Measurements from ENCODE around the gene FZD8. TPM values are rescaled to one million over a fixed set of nuclear protein-coding genes. Genes with fewer than 3 reads are reported as not detected.
A peak's percentile ranks its signal among the peaks of the same experiment; 100 is the strongest.

The FZD8 gene
- total and polyA plus RNA-seq, 2 experiments from 2014 or later = 0.39 to 25.5 TPM

DNA sequence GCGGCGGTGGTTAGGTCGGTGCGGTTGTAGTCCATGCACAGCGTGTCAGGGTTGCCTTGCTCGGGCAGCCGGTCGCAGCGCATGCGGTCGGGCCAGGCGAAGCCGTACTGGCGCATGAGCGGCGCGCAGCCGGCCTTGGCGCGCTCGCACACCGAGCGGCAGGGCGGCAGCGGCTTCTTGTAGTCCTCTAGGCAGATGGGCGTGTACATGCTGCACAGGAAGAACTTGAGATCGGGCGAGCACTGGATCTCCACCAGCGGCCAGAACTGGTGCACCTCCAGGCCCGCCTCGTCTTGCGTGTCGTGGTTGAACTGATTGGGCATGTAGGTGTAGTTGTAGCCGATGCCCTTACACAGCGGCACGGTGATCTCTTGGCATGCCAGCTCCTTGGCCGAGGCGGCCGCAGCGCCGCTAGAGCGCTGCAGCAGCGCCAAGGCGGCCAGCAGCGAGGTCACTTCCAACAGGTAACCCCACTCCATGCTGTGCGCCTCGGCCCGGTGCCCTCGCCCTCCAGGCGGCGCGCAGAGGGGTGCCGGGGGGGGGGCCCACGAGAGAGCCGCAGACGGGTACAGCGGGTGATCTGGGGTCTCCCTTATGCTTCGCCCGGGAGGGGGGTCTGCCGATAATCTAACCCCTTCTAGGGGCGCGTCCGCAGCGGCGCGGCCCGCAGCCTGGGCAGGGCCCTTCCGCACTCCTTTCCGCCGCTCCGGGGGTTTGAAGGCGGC, 983 bp downstream of the FZD8 start:
- Histone ChIP-seq H3F3A (ENCODE audit: insufficient read depth) (peaks cover 25% of the 10 kb centered on the region), H3K9ac (peak overlapping the region; percentile 70), H2AFZ (peak overlapping the region; percentile 95), H3K79me2 (ENCODE audit: insufficient read depth) (peaks cover 25% of the 10 kb centered on the region), H3K4me2 (ENCODE audit: unreplicated experiment) (peak overlapping the region; percentile 99), H4K20me1 (ENCODE audit: insufficient read depth) (no peaks in the 10 kb centered on the region), H3K9me3 (ENCODE audit: low read depth) (no peaks in the 10 kb centered on the region), H3K27me3 (replicated peaks; ENCODE audit: insufficient read depth) (no peaks in the 10 kb centered on the region), H3K9me2 (ENCODE audit: insufficient read depth) (no peaks in the 10 kb centered on the region), H3K27ac (peak overlapping the region; percentile 40), H3K4me1 (ENCODE audit: insufficient read depth) (peaks cover 4% of the 10 kb centered on the region), H3K4me3 (peak overlapping the region; percentile 78), H3K36me3 (ENCODE audit: low read depth) (0 out of 2 replicates have a peak, but pooled peaks cover 5% of the 10 kb centered on the region)
- peak; percentile 94 for DNase-seq
- TF ChIP-seq EZH2 (IDR thresholded peaks at IDR 0.05; ENCODE audit: insufficient read depth, poor library complexity, severe bottlenecking) = no peak
- TF ChIP-seq EZH2phosphoT487 (IDR thresholded peaks at IDR 0.05; ENCODE audit: insufficient read depth, low read depth) = no peak
- 1 to 2% methylated on average over 49 to 59 of the region's 72 CpGs for WGBS, 2 experiments (ENCODE audit: low coverage in 1 of 2, low lambda C conversion rate in 2 of 2, missing lambda C conversion rate in 2 of 2)
- in situ Hi-C loops (cut with MboI) = loop anchor here (10.0 to 25.0 kb wide), 2 partner anchors 271 to 854 kb away; no protein-coding TSS in a partner anchor

DNA sequence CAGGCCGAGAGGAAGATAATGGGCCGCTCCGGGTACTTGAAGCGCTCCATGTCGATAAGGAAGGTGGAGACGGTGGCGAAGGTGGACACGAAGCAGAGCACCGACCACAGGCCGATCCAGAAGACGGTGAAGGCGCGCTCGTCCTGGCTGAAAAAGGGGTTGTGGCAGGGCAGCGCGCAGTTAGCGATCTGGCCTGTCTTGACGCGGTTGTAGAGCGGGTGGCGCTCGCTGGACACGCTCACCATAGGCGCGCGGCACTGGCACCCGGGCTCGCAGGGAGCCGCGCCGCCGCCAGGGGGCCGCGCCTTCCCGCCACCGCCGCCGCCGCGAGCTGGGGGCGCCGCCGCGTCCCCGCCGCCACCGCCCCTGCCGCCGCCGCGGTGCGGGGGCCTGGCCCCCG, 1.6 kb downstream of the FZD8 start:
- H3K9me3 ChIP-seq (ENCODE audit: low read depth) = no peaks in the 10 kb centered on the region
- H2AFZ ChIP-seq = no peak overlapping the region
- 2 to 3% methylated on average over 32 to 35 of the region's 53 CpGs for WGBS, 2 experiments (ENCODE audit: low coverage in 1 of 2, low lambda C conversion rate in 2 of 2, missing lambda C conversion rate in 2 of 2)
- in situ Hi-C loops (cut with MboI) = loop anchor here (10.0 to 25.0 kb wide), 2 partner anchors 272 to 854 kb away; no protein-coding TSS in a partner anchor
- peak overlapping the region; percentile 48 for H3K4me2 ChIP-seq (ENCODE audit: unreplicated experiment)
- TF ChIP-seq EZH2phosphoT487 (IDR thresholded peaks at IDR 0.05; ENCODE audit: insufficient read depth, low read depth) = no peak
- TF ChIP-seq EZH2 (IDR thresholded peaks at IDR 0.05; ENCODE audit: insufficient read depth, poor library complexity, severe bottlenecking) = no peak
- H3K79me2 ChIP-seq (ENCODE audit: insufficient read depth) = peaks cover 25% of the 10 kb centered on the region
- H3K27me3 ChIP-seq (replicated peaks; ENCODE audit: insufficient read depth) = no peaks in the 10 kb centered on the region
- H3F3A ChIP-seq (ENCODE audit: insufficient read depth) = peaks cover 30% of the 10 kb centered on the region
- no peaks in the 10 kb centered on the region for H4K20me1 ChIP-seq (ENCODE audit: insufficient read depth)
- H3K4me3 ChIP-seq = peak overlapping the region; percentile 73
- no peak overlapping the region for H3K27ac ChIP-seq
- H3K9me2 ChIP-seq (ENCODE audit: insufficient read depth) = no peaks in the 10 kb centered on the region
- peak overlapping the region; percentile 42; the same call in 1 of the 2 replicates for H3K9ac ChIP-seq
- H3K36me3 ChIP-seq (ENCODE audit: low read depth) = 0 out of 2 replicates have a peak, but pooled peaks cover 5% of the 10 kb centered on the region
- H3K4me1 ChIP-seq (ENCODE audit: insufficient read depth) = peaks cover 4% of the 10 kb centered on the region
- DNase-seq = peak; percentile 91

DNA sequence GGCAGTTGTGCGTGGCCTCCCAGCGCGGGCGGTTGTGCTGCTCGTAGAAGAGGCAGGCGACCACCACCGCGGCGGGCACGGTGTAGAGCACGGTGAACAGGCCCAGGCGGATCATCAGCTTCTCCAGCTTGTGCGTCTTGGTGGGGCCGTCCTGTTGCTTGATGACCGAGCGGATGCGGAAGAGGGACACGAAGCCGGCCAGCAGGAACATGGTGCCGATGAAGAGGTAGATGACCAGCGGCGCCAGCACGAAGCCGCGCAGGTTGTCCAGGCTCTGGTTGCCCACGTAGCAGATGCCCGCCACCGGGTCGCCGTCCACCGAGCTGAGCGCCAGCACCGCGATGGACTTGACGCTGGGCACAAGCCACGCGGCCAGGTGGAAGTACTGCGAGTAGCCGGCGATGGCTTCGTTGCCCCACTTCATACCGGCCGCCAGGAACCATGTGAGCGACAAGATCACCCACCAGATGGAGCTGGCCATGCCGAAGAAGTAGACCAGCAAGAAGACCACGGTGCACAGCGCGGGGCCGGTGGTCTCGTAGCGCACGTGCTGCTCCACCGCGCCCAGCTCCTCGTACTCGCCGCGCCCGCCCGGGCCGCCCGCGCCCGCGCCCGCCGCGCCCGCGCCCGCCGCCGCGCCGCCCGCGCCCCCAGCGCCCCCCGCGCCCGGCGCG, 2.2 kb downstream of the FZD8 start:
- H3K4me3 ChIP-seq = peak overlapping the region; percentile 73
- H3K9me3 ChIP-seq (ENCODE audit: low read depth) = no peaks in the 10 kb centered on the region
- H3K79me2 ChIP-seq (ENCODE audit: insufficient read depth) = peaks cover 25% of the 10 kb centered on the region
- H3F3A ChIP-seq (ENCODE audit: insufficient read depth) = peaks cover 34% of the 10 kb centered on the region
- 0 out of 2 replicates have a peak, but pooled peaks cover 5% of the 10 kb centered on the region for H3K36me3 ChIP-seq (ENCODE audit: low read depth)
- peak; percentile 60 for DNase-seq
- no peak overlapping the region for H3K27ac ChIP-seq
- no peaks in the 10 kb centered on the region for H3K27me3 ChIP-seq (replicated peaks; ENCODE audit: insufficient read depth)
- in situ Hi-C loops (cut with MboI) = loop anchor here (10.0 to 25.0 kb wide), 3 partner anchors 272 to 1085 kb away; no protein-coding TSS in a partner anchor
- TF ChIP-seq EZH2 (IDR thresholded peaks at IDR 0.05; ENCODE audit: insufficient read depth, poor library complexity, severe bottlenecking) (no peak), EZH2phosphoT487 (IDR thresholded peaks at IDR 0.05; ENCODE audit: insufficient read depth, low read depth) (no peak)
- peak overlapping the region; percentile 33 for H3K4me2 ChIP-seq (ENCODE audit: unreplicated experiment)
- no peaks in the 10 kb centered on the region for H3K9me2 ChIP-seq (ENCODE audit: insufficient read depth)
- H2AFZ ChIP-seq = no peak overlapping the region
- WGBS, 2 experiments (ENCODE audit: low coverage in 1 of 2, low lambda C conversion rate in 2 of 2, missing lambda C conversion rate in 2 of 2) = 31 to 32% methylated on average over 62 to 67 of the region's 83 CpGs
- H3K4me1 ChIP-seq (ENCODE audit: insufficient read depth) = peaks cover 4% of the 10 kb centered on the region
- H3K9ac ChIP-seq = peak overlapping the region; percentile 42; the same call in 1 of the 2 replicates
- H4K20me1 ChIP-seq (ENCODE audit: insufficient read depth) = no peaks in the 10 kb centered on the region

DNA sequence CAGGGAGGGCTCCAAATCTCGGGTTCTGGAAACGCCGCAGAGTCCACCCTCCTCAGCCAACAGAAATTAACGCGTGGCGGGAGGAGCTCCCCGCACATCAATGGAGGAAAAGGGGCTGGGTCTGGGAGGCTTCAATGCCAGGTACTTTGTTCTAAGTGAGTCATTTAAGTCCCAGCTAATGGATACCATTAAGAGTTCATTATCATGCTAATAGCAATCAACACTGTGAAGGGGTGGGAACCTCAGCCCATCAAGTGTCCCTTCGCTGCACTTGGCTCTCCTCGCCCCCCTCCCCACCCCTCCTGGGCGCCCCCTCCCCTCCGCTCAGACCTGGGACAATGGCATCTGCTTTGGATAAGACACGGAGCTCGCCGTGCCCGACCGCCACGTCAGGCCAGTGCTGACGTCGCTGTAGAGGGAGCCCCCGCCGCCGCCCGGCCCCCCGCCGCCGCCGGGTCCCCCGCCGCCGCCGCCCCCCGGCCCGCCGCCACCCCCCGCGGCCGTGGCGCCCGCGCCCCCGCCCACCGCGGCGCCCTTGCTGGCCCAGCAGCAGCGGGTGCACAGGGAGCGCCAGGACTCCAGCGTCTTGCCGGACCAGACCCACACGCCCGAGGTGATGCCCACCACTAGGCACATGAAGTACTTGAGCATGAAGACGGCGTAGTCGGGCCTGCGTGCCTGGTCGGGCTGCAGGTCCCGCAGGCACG, 2.9 kb downstream of the FZD8 start:
- H3F3A ChIP-seq (ENCODE audit: insufficient read depth) = peaks cover 31% of the 10 kb centered on the region
- peaks cover 4% of the 10 kb centered on the region for H3K4me1 ChIP-seq (ENCODE audit: insufficient read depth)
- H3K4me3 ChIP-seq = 0 out of 2 replicates have a peak overlapping the region, but pooled peaks have one; percentile 73
- H3K27ac ChIP-seq = no peak overlapping the region
- 65 to 74% methylated on average over 27 to 57 of the region's 57 CpGs for WGBS, 2 experiments (ENCODE audit: low coverage in 1 of 2, low lambda C conversion rate in 2 of 2, missing lambda C conversion rate in 2 of 2)
- H3K4me2 ChIP-seq (ENCODE audit: unreplicated experiment) = no peak overlapping the region
- no peaks in the 10 kb centered on the region for H3K9me3 ChIP-seq (ENCODE audit: low read depth)
- no peak for DNase-seq
- no peaks in the 10 kb centered on the region for H4K20me1 ChIP-seq (ENCODE audit: insufficient read depth)
- no peak overlapping the region for H3K9ac ChIP-seq
- H3K9me2 ChIP-seq (ENCODE audit: insufficient read depth) = no peaks in the 10 kb centered on the region
- peaks cover 25% of the 10 kb centered on the region for H3K79me2 ChIP-seq (ENCODE audit: insufficient read depth)
- 0 out of 2 replicates have a peak, but pooled peaks cover 5% of the 10 kb centered on the region for H3K36me3 ChIP-seq (ENCODE audit: low read depth)
- TF ChIP-seq EZH2phosphoT487 (IDR thresholded peaks at IDR 0.05; ENCODE audit: insufficient read depth, low read depth) (no peak), EZH2 (IDR thresholded peaks at IDR 0.05; ENCODE audit: insufficient read depth, poor library complexity, severe bottlenecking) (no peak)
- in situ Hi-C loops (cut with MboI) = loop anchor here (10.0 to 25.0 kb wide), 2 partner anchors 273 to 1086 kb away; no protein-coding TSS in a partner anchor
- H3K27me3 ChIP-seq (replicated peaks; ENCODE audit: insufficient read depth) = no peaks in the 10 kb centered on the region
- H2AFZ ChIP-seq = no peak overlapping the region

All from GM23248 (cell line).